GM21528 (cell line): Measurements from ENCODE around the gene C1orf52.

Experiments used
- ATAC-seq: cut with Tn5 transposase; IDR thresholded peaks from one replicate; pipeline ENCODE4 v1.9.1; 2021; ENCODE audit warnings: mild to moderate bottlenecking, moderate library complexity; ENCODE audit not compliant: unreplicated experiment, low FRiP score

The C1orf52 gene

DNA sequence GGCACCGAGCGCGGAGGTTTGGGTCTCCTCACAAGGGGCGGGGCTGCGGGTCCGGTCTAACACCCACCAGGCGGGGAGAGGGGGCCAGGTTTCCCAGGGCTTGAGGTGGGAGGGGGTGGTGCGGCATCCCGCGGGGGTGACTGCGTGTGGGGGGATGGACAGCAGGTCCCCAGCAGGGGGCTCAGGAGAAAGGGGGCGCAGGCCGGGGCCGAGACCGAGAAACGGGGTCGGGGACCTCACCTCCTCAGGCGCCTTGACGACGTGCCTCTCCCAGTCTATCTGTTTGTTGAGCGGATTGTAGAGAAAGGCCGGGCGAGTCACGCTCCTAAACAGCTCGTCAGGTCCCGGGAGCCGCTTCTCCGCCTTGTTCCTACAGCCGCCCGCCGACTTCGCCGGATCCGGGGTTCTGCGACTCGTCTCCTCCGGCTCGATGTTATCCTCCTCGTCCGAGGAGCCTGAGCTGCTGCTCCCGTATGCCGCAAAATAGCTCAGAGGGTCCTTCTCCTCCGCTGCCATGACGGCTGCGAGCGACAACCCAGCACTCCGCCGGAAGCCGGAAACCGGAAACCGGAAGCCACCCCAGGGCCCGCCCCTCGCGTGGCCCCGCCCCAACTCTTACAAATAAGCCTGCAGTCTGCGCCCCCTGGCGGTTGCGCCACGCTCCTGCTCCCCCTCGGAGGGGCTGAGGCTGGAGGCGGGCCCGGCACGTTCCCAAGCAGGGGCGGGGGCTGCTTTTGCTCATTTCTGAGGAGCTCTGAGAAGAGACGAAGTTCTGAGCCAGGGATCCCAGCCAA, at the start of gene C1orf52:
Gene C1orf52 (minus strand): TSS at position 545 of the 794 bp plus-strand sequence. CDS start 29 bp downstream, at position 516.
- ATAC-seq, result peak; percentile 98

DNA sequence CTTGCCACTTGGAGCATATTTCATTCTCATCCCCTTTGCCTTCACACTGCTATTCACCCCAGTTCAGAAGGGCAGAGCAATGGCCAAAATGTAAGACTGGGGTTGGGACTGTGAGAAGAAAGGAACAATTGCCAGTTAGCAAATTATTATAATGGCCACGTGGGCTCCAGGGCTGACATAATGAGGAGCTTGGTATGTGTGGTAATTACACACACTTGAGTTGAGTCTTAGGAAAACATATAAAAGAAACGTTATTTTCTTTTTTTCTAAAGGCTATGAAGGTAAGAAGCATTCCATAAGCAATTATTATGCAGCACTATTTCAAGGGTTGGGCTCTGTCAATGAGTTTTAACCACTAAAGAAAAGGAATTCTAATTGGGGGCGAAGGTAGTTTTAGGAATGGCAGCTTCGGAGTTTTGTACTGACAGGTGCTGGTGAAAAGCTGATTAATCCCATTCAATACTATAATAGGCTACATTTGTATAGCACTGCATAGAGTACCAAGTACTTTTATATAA, 49.4 kb upstream of the C1orf52 start:
- no peak for ATAC-seq

DNA sequence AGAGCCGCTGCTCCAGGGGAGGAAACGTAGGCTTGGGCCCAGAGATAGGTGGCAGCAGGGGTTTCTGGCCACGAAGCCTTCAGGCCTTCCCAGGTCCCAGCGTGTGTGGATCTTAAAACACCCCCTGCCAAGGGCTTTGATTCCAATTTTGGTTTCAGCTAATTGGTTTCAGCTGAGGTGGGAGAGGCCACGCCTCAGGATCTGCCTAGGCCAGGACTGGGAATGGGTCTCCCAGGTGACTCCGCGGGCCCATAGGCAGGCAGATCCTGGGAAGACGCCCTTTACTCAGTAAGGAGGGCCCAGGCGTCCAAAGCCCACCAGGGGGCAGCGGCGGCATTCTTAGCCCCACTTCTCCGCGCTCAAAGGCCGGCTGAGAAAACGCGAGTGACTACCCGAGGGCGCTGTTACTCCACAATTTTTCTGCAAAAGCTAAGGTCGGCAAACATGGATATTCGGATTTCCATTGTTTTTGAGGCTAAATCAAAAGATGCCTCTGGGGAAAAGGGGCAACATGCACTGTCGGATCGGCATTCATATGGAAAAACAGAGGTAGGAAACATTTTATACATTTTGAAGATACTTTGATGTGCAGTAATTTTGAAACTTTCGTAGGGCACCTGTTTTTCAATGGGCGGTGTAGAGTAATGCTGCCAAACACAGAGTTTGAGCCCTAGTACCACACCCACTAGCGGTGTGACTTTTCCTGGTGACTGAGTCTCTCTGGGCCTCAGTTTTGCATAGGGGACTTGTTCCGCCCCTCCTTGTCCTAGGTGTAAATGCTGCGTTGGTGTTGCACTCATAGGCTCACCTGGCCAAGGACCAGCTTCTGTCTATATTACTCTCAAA, 48.7 kb upstream of the C1orf52 start:
- ATAC-seq, result peak; percentile 92

DNA sequence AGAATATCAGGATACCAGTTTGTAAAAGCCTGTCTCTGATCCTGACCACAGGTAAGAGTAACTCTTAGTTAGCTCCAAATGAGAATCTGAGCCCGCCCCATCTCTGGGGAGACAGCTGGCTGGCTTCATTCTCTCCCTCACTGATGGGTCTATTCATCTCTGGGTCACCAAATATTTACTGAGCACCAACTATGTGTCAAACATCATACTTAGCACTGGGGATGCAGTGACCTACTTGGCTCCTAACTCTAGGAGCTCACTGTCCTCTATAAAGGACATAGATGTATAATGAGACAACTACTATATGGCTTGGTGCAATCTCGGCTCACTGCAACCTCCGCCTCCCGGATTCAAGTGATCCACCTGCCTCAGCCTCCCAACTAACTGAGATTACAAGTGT, 46.8 kb upstream of the C1orf52 start:
- ATAC-seq, result no peak

DNA sequence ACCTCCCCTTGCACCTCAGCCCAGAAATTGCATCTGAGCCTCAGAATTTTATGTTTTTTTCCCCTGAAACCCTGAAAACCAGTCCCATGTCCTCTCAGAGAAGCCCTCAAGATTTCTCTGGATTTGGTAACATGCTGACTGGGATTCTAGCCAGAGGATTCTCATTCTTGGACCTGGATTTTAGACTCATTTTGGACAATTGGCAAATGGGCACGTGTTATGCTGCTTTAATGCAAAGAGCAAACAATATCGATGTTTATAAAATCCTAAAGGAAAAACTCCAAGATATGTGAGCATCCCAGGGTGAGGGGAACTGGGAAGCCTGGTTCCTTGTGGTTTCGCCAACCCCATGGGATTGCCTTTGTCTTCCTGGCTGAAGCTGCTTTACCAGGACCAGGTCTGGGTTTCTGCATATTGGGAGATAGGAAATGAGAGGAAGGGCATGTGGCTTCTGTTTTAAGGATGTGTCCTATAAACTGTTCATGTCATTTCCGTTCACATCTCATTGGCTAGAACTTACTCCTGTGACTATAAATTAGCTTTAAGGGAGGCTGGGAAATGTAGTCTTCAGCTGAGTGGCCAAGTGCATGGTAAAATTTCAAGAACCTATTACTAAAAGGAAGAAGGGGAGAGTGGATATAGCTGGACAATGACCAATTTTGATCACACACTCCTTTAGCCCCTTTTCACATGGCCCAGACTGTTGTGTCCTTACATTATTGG, 44.1 kb upstream of the C1orf52 start:
- no peak for ATAC-seq

DNA sequence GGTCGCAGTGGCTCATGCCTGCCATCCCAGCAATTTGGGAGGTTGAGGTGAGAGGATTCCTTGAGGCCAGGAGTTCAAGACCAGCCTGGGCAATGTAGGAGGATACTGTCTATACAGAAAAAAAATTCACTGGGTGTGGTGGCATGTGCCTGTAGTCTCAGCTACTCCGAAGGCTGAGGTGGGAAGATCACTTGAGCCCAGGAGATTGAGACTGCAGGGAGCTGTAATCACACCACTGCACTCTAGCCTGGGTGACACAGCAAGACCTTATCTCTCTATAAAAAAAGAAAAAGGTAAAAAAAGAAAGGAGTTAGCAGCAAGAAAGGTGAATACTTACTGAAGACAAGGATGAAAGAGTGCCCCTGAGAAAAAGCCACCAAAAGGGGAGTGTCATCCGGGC, 40.7 kb upstream of the C1orf52 start:
- no peak for ATAC-seq

DNA sequence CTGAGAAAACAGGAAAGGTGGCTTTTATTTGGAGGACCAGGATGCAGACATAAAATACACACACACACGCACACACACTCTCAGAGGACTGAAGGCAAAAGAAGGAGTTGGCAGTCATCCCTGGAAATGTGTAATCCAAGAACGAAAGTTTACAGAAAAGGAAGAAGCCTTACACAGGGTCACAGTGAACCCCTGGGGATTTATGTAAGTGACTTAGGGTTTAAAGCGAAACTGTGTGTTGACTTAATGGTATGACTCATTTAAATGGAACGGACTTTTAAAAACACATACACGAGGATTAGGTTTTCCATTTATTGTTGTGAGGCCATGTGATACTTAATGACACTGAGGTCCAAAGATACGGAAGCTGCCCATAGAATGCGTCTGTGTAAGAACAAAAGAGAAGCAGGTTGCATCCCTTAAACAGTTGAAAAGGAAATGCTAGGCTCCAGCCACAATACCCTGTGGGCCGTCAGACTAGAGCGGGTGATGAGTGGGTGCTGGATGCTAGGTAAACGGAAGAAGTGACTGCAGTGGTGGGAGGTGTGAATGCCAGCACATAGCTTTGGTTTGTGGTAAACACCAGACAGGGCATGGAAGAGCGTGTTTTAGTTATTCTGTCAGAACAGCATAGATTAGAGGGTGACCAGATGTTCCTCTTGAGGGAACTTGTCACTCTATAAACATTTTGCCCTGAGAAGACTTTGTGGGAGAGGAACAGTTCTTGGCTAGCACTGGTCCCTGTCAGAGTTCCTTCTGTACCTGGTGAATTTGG, 38.6 kb upstream of the C1orf52 start:
- ATAC-seq, result peak; percentile 93

DNA sequence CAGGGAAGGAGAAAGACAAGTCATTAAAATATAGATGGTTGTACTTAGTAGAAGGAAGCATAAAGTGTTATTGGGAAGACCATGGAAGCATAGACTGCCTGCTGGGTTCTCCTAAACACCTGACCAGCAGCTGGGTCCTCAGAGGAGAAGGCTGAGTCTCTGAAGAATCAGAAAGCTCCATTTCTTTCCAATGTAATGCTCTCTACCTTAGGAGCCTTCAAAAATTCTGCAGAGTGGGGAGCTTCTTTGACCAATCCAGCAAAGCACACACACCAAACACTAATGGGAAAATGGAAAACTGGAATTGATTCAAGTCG, 38.0 kb upstream of the C1orf52 start:
- no peak for ATAC-seq

DNA sequence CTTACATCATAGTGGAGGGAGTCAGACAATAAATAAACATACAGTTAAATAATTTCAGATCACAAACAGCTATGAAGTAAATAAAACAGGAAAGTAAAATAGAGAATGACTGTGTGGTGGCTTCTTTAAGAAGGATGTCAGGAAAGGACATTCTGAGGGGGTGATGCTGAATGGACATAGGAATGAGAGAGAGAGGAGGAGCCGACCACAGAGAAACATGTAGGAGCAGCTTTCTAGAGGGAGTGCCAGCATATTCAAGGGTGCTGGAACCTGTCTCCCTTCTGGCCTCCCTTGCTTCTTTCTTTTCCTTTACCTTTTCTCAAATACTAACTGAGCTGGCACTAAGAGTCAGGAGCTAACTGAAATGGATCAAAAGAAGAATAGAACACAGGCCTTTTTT, 37.5 kb upstream of the C1orf52 start:
- no peak for ATAC-seq

DNA sequence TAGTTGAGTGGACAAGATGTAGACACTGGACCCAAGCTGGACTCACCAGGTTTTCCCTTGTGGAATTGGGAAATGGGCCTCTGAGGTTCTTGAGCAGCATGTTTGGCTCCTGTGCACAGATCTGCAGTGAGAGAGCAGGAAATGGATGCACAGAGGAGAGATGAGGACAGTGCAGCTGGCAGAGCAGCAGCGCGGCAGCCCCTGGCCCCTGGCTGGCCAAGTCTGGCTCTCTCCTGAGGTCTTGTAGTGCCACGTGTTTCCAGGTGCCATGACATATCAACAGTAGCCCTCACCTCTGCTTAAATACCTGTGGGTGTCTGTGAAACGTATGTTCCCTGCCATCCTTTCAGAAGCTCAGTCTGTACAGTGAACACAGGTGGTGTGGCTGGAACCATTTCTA, 36.2 kb upstream of the C1orf52 start:
- ATAC-seq, result no peak

DNA sequence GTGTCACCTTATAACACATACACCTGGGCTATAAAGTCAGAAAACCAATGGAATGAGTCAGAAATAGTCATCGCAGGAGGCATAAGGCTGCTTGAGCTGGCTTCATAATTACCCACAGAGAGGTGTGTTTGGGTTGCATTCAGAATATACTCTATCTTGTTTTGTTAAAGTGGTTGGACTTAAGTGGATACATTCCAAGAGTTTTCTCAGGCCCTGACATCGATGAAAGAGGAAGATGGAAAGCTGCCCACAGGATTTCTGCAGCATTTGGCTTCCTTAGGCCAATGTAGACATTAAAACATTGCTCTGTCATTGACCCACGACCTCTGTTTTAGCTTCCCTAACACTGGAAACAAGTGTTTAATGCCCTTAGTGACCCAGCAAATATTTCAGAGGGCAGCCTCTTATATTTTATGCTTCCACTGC, 35.6 kb upstream of the C1orf52 start:
- no peak for ATAC-seq

DNA sequence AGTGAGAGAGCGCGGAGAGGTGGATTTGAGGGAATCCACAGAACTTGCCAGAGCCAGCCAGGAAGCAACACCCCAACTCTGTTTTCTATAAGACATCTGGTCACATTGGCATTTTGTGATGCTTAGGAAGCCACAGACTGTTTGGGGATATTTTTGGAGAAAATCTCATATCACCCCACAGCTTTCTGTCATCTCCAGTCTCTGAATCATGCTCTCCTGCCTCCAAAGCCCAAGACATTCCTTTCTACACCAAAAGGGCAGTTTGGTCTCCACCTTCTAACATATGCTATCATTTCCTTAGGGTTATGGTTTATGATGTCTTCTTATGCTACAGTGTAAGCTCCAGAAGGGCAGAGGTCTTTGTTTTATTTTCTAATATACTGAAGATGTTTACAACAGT, 31.4 kb upstream of the C1orf52 start:
- no peak for ATAC-seq

DNA sequence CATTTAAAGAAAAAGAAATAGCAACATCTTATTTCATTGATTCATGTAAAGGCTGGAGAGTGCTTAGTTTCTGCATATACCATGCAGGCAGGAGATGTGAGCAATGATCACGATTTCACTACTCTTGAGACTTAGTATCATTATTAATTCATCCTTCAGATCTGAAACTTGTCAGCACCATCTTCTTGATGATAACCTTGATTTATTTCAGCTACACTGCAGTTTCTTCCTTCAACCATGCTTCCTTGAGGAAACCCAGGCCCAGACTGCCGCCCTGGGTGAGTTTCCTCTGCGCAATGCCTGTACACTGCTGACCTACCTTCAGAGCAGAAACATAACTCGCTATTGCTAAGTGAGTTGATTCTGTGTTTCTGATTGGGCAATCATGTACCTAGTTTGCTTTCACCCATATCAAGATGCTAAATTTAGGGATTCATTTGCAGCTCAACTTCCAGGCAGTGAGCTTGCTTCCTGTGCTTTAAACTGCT, 30.4 kb upstream of the C1orf52 start:
- peak; percentile 75 for ATAC-seq

DNA sequence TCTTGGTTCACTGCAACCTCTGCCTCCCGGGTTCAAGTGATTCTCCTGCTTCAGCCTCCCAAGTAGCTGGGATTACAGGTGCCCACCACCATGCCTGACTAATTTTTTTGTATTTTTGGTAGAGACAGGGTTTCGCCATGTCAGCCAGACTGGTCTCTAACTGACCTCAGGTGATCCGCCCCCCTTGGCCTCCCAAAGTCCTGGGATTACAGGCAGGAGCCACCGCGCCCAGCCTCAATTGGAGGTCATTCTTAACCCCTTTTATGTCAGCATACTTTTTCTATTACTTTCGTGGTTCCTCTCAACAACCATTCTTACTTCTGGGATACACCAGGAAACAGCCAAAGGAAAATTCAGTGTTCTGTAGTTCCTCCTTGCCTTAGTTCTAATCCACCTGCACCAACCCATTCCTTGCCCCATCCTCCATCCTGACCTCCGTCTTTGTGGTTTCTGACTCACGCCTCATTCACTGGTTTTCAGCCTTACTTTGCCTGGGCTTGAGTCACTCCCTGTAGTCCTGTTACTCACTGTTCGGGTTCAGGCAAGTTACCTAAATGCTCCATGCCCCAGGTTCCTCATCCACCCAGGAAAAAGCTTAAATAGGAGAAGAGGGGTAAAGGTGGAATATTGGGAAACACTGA, 29.9 kb upstream of the C1orf52 start:
- ATAC-seq, result no peak

DNA sequence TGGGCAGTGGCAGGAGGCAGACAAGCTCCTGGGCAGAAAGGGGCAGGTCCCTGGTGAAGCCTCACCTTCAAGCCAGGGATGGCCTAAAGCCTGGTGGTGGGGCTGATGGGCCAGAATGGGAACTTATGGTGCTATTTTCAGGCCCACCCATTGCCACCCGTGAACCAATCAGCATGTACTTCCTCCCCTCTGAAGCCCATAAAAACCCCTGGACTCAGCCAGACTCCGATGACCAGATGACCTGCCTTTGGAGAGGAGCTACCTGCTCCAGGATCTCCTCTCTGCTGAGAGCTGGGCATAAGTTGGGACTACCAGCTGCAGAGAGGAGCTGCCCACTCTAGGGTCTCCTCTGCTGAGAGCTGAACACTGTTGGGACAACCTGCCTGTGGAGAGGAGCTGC, 24.7 kb upstream of the C1orf52 start:
- no peak for ATAC-seq

DNA sequence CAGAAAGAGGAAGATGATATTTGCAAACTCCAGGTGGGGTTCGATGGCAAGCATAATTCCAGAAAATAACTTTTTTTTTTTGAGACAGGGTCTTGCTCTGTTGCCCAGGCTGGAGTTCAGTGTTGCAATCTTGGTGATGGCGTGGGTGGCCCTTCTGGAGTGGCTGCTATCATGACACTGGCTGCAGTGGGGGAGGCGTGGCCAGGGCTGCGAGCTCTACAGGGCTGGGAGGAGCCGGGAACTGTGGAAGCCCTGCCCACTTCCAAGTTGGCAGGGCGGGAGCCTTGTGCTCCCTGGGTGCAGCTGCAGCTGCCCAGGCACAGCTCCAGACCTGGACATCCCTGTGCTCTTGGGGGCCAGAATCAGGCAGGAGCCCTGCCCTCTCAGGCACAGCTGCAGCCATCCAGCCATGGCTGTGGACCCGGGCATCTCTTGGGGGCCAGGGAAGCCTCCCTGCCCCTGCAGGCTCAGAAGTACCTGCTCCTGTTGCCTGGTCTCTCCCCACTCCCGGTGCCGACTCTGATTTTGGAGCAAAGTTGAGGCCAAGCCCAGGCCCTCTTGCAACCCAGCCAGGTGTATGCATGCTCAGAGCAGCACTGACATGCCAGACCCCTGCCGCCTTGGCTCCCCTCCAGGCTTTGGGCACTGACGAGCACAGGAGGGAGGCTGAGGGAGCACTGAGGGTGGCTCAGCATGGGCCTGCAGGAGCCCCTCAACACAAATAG, 24.2 kb upstream of the C1orf52 start:
- ATAC-seq, result no peak

DNA sequence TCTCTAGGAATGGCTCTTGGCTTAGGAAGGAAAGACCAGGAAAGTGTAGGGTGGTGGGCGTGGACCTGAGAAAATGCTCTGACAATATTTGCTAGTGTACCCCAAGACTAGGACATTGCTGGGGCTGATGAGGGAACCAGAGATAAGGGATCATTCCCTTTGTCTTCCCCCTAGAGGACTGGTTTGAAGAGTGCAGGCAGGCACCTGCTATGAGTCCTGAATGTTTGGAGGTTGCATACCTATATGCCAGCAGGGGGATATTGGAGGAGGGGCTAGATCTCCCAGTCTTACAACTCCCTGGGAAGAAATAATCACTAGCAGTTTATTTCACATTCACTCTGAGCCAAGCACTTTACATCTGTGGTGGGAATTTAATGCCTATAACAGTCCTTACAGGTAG, 23.0 kb upstream of the C1orf52 start:
- no peak for ATAC-seq

DNA sequence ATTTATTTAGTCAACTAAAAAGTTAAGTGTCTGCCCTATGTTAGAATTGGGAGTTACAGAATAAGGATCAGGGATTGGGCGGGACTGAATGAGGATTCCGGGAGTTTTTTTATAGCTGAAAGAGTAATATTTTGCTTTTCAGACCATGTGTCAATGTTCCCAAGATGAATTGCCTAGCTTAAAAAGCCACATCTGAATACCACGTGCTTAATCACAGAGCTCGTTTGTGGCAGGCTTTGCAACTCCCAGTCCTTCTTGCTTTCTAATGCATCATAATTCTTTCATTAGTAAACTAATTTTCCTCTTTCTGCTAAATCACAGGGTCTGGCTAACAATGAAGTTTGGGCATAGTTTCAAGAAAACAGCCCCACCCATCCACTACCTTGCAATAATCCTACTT, 21.2 kb upstream of the C1orf52 start:
- no peak for ATAC-seq

DNA sequence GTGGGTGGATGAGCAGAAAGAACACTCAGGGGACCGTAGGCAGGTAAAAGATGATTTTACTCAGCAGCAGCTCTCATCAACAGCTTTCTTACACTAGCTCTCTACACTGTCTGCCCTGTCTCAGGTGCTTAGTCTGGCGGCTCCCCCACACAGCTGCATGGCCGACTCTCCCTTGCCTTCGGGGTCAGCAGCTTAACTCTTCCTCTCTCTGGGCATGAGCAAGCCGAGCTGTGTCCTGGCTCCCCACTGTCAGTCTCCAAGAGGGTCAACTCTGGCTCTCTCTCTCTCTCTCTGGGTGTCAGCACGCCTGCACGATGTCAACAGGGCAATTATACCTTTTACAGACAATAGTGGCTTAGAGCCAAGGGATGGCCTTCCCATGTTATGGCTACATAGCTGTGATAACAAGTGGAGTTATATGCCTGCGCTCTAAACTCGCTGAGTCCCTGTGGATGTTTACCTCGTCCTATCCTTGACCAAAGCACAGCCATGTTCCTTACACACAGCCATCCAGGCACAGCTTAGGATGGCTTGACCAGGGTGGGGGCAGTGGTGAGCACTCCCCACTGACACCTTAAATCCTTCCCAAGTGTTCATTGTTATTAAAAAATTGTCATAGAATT, 20.1 kb upstream of the C1orf52 start:
- ATAC-seq, result no peak
